Kidney capillary endothelial cell (primary cell): ENCODE results near the gene TIGD2.
A peak's percentile ranks its signal among the peaks of the same experiment; 100 is the strongest.
"Not testable (repeated sequence)": the region's sequence is repeated elsewhere in the genome, so short reads cannot be mapped to it uniquely, and the experiment has no call there.

ENCODE experiments used
- DNase-seq: peaks from one replicate; pipeline ENCODE4 v3.0.0-alpha.2; 2018; ENCODE audit warnings: low spot score

TIGD2 gene

GRCh38 chr4:89119836-89120235 lies 8.5 kb downstream of the TIGD2 start:
- no peak for DNase-seq

- DNase-seq = no peak
These were observed 10.2 kb downstream of the TIGD2 start for GRCh38 chr4:89121387-89122068.

GRCh38 chr4:89123451-89123851 lies 12.1 kb downstream of the TIGD2 start:
- no peak for DNase-seq

- DNase-seq = no peak
These were observed 14.8 kb downstream of the TIGD2 start for GRCh38 chr4:89125901-89126782.

- no peak for DNase-seq
These were observed 17.8 kb downstream of the TIGD2 start for GRCh38 chr4:89129080-89129640.

- no peak for DNase-seq
These were observed 23.5 kb downstream of the TIGD2 start for GRCh38 chr4:89134775-89135319.

- peak; percentile 25 for DNase-seq
These were observed 25.2 kb downstream of the TIGD2 start for GRCh38 chr4:89136525-89136924.

GRCh38 chr4:89137231-89137630 lies 25.9 kb downstream of the TIGD2 start:
- no peak for DNase-seq

- no peak for DNase-seq
These were observed 26.4 kb downstream of the TIGD2 start for GRCh38 chr4:89137695-89138094.

GRCh38 chr4:89140168-89140759 lies 28.9 kb downstream of the TIGD2 start:
- DNase-seq = no peak

GRCh38 chr4:89142691-89143669 lies 31.6 kb downstream of the TIGD2 start:
- no peak for DNase-seq

GRCh38 chr4:89144652-89145051 lies 33.3 kb downstream of the TIGD2 start:
- DNase-seq = not testable (repeated sequence)

- DNase-seq = no peak
These were observed 34.9 kb downstream of the TIGD2 start for GRCh38 chr4:89146196-89146595.

- no peak for DNase-seq
These were observed 41.6 kb downstream of the TIGD2 start for GRCh38 chr4:89152972-89153371.

GRCh38 chr4:89156174-89156914 lies 45.0 kb downstream of the TIGD2 start:
- DNase-seq = no peak

- no peak for DNase-seq
These were observed 46.2 kb downstream of the TIGD2 start for GRCh38 chr4:89157488-89158024.

- DNase-seq = peak; percentile 75
These were observed 47.7 kb downstream of the TIGD2 start for GRCh38 chr4:89158884-89159503.

- no peak for DNase-seq
These were observed 49.5 kb downstream of the TIGD2 start for GRCh38 chr4:89160806-89161205.

- DNase-seq = no peak
These were observed 50.5 kb downstream of the TIGD2 start for GRCh38 chr4:89161841-89162240.

- DNase-seq = no peak
These were observed 51.2 kb downstream of the TIGD2 start for GRCh38 chr4:89162496-89162895.
